ENCODE measurements around the gene LNP1. TPM values are rescaled to one million over a fixed set of nuclear protein-coding genes. Genes with fewer than 3 reads are reported as not detected.

LNP1 gene
- total and polyA plus RNA-seq, 2 donors from 2014 or later (not counting 2 experiments from before 2014, with no cell fraction given): 0.66 to 1.6 TPM

Other genes starting within 250 kb of the LNP1 start
- 33.2 and 40.2 TPM in 2 replicates for gene TBC1D23, start 140.5 kb upstream of the LNP1 start, total RNA-seq
- 17.4 and 17.8 TPM in 2 replicates for gene TBC1D23, start 140.5 kb upstream of the LNP1 start, polyA plus RNA-seq
- gene NIT2, start 66.8 kb upstream of the LNP1 start, total RNA-seq: 54.0 and 59.1 TPM in 2 replicates
- 71.3 and 73.7 TPM in 2 replicates for gene NIT2, start 66.8 kb upstream of the LNP1 start, polyA plus RNA-seq
- gene TOMM70, start 450 bp upstream of the LNP1 start, total RNA-seq: 41.6 and 45.7 TPM in 2 replicates
- 15.8 and 21.7 TPM in 2 replicates for gene TOMM70, start 450 bp upstream of the LNP1 start, polyA plus RNA-seq
- gene TMEM45A, start 91.1 kb downstream of the LNP1 start, total RNA-seq: 16.1 and 19.7 TPM in 2 replicates
- gene TMEM45A, start 91.1 kb downstream of the LNP1 start, polyA plus RNA-seq: 14.7 and 15.7 TPM in 2 replicates
- not detected in 2 replicates for gene ADGRG7, start 208.1 kb downstream of the LNP1 start, total RNA-seq
- gene ADGRG7, start 208.1 kb downstream of the LNP1 start, polyA plus RNA-seq: not detected in 2 replicates

Data from foreskin keratinocyte (primary cell).